IMR-90 (cell line): Measurements from ENCODE around the gene CEP170B. TPM values are rescaled to one million over a fixed set of nuclear protein-coding genes. Genes with fewer than 3 reads are reported as not detected.

Source experiments
- ATAC-seq: fragments of 200-7000 bp; cut with Tn5 transposase; 2 replicates; pipeline ENCODE4 v1.9.1; 2020; ENCODE audit warnings: low read depth, mild to moderate bottlenecking, moderate library complexity
- BruUV-seq: library from RNA; stranded (reverse); fragments of 400-500 nt; replicated peaks from 2 replicates; lab custom pipeline; 2021; lab: Mats Ljungman, UMichigan
- CTCF ChIA-PET: fragments of 300-600 bp; formaldehyde crosslinking; extraction: SDS; loops from one replicate; lab custom pipeline; 2021; ENCODE audit warnings: antibody characterized with exemption; lab: Yijun Ruan, JAX
- POLR2A ChIA-PET: fragments of 300-600 bp; sonication (Branson Sonifier 250); formaldehyde crosslinking; loops from one replicate; lab custom pipeline; 2022; ENCODE audit warnings: antibody characterized with exemption; ENCODE audit not compliant: unreplicated experiment; lab: Charles Lee
- DNase-seq: peaks from one replicate; pipeline ENCODE4 v3.0.0; 2013
- H2AFZ ChIP-seq: replicated peaks from 2 replicates; pipeline ENCODE3; 2013; ENCODE audit warnings: low read length, mild to moderate bottlenecking; ENCODE audit not compliant: poor library complexity
- H2AK5ac ChIP-seq: 2 replicates; pipeline ENCODE4 v1.6.1; 2013; ENCODE audit warnings: low read depth, low read length, inconsistent platforms
- H2AK9ac ChIP-seq: replicated peaks from 2 replicates; pipeline ENCODE3; 2013; ENCODE audit warnings: mild to moderate bottlenecking, low read depth, low read length, moderate library complexity; ENCODE audit not compliant: poor library complexity
- H2BK120ac ChIP-seq: 2 replicates; pipeline ENCODE4 v1.6.1; 2013; ENCODE audit warnings: low read depth, low read length, inconsistent platforms
- H2BK15ac ChIP-seq: 3 replicates; pipeline ENCODE4 v1.6.1; 2013; ENCODE audit warnings: low read depth, low read length, inconsistent platforms
- H2BK20ac ChIP-seq: 2 replicates; pipeline ENCODE4 v1.6.1; 2013; ENCODE audit warnings: low read depth, mild to moderate bottlenecking, inconsistent platforms, low read length, moderate library complexity
- H2BK5ac ChIP-seq: 2 replicates; pipeline ENCODE4 v1.6.1; 2013; ENCODE audit warnings: mild to moderate bottlenecking, low read depth, low read length, inconsistent platforms; ENCODE audit not compliant: poor library complexity, severe bottlenecking
- H3K14ac ChIP-seq: replicated peaks from 2 replicates; pipeline ENCODE4 v1.6.1; 2013; ENCODE audit warnings: low read depth, low read length, inconsistent platforms
- H3K18ac ChIP-seq: 2 replicates; pipeline ENCODE4 v1.6.1; 2013; ENCODE audit warnings: low read depth, low read length, control low read depth
- H3K23ac ChIP-seq: 2 replicates; pipeline ENCODE4 v1.6.1; 2013; ENCODE audit warnings: low read depth, low read length, inconsistent platforms
- H3K27ac ChIP-seq: 2 replicates; pipeline ENCODE4 v1.5.1; 2013; ENCODE audit warnings: mild to moderate bottlenecking, control low read depth, low read length; ENCODE audit not compliant: insufficient read depth
- H3K27me3 ChIP-seq: 2 replicates; pipeline ENCODE4 v1.6.1; 2013; ENCODE audit warnings: low read length; ENCODE audit not compliant: control insufficient read depth, insufficient read depth
- H3K36me3 ChIP-seq: 2 replicates; pipeline ENCODE4 v1.6.1; 2013; ENCODE audit warnings: low read length, mixed read lengths; ENCODE audit not compliant: control insufficient read depth, insufficient read depth
- H3K4ac ChIP-seq: 2 replicates; pipeline ENCODE4 v1.6.1; 2013; ENCODE audit warnings: low read depth, low read length, inconsistent platforms
- H3K4me1 ChIP-seq: 2 replicates; pipeline ENCODE4 v1.6.1; 2013; ENCODE audit warnings: low read length, mixed read lengths; ENCODE audit not compliant: control insufficient read depth, insufficient read depth
- H3K4me2 ChIP-seq: 2 replicates; pipeline ENCODE4 v1.6.1; 2013; ENCODE audit warnings: low read depth, mild to moderate bottlenecking, control low read depth, low read length, moderate library complexity
- H3K4me3 ChIP-seq: 2 replicates; pipeline ENCODE4 v1.5.1; 2013; ENCODE audit warnings: low read depth, mild to moderate bottlenecking, control low read depth, low read length, moderate library complexity; ENCODE audit not compliant: insufficient read depth
- H3K56ac ChIP-seq: 2 replicates; pipeline ENCODE4 v1.6.1; 2013; ENCODE audit warnings: low read length, inconsistent platforms; ENCODE audit not compliant: insufficient read depth; ENCODE audit errors: extremely low read depth
- H3K79me1 ChIP-seq, 2 experiments: 2 replicates each; pipeline ENCODE4 v1.6.1; 2013; ENCODE audit warnings: low read length in 2 of 2, inconsistent platforms in 1 of 2, low read depth in 1 of 2
- H3K9ac ChIP-seq: 2 replicates; pipeline ENCODE4 v1.6.1; 2013; ENCODE audit warnings: low read depth, low read length, control low read depth
- H3K9me1 ChIP-seq: 2 replicates; pipeline ENCODE4 v1.6.1; 2013; ENCODE audit warnings: low read length, inconsistent platforms; ENCODE audit not compliant: insufficient read depth
- H3K9me3 ChIP-seq: 2 replicates; pipeline ENCODE4 v1.6.1; 2013; ENCODE audit warnings: low read length; ENCODE audit not compliant: control insufficient read depth, insufficient read depth
- H4K20me1 ChIP-seq: 2 replicates; pipeline ENCODE4 v1.6.1; 2013; ENCODE audit warnings: low read length, inconsistent platforms; ENCODE audit not compliant: insufficient read depth
- H4K5ac ChIP-seq: 2 replicates; pipeline ENCODE4 v1.6.1; 2013; ENCODE audit warnings: mild to moderate bottlenecking, low read depth, low read length, control low read depth
- H4K8ac ChIP-seq, 2 experiments: 2 replicates each; pipeline ENCODE4 v1.6.1; 2013; ENCODE audit warnings: low read depth in 2 of 2, low read length in 2 of 2, control low read depth in 1 of 2, inconsistent platforms in 1 of 2
- H4K91ac ChIP-seq: 2 replicates; pipeline ENCODE4 v1.6.1; 2013; ENCODE audit warnings: low read depth, low read length, inconsistent platforms; ENCODE audit not compliant: insufficient read depth
- BHLHE40 ChIP-seq: fragments of 150-350 bp; IDR thresholded peaks from 2 replicates; pipeline ENCODE4 v1.6.1; 2016; ENCODE audit warnings: mild to moderate bottlenecking, low read depth, low read length
- CHD1 ChIP-seq: IDR thresholded peaks from 2 replicates; pipeline ENCODE4 v1.6.1; 2012; ENCODE audit warnings: low read depth, low read length, improper control_type of control experiment
- CTCF ChIP-seq: conservative IDR thresholded peaks from 2 replicates; pipeline ENCODE4 v1.5.1; 2012; ENCODE audit warnings: mild to moderate bottlenecking, low read depth, low read length, improper control_type of control experiment
- MAFK ChIP-seq: IDR thresholded peaks from 2 replicates; pipeline ENCODE4 v1.6.1; 2012; ENCODE audit warnings: low read depth, low read length, improper control_type of control experiment
- MAZ ChIP-seq: IDR thresholded peaks from 2 replicates; pipeline ENCODE4 v1.6.1; 2012; ENCODE audit warnings: low read depth, mild to moderate bottlenecking, low read length, improper control_type of control experiment, moderate library complexity, borderline replicate concordance
- MXI1 ChIP-seq: IDR thresholded peaks from 2 replicates; pipeline ENCODE4 v1.6.1; 2012; ENCODE audit warnings: low read depth, mild to moderate bottlenecking, low read length, moderate library complexity, borderline replicate concordance
- RAD21 ChIP-seq: IDR thresholded peaks from 2 replicates; pipeline ENCODE4 v1.6.1; 2012; ENCODE audit warnings: low read length, improper control_type of control experiment
- USF2 ChIP-seq: fragments of 150-350 bp; IDR thresholded peaks from 2 replicates; pipeline ENCODE4 v1.6.1; 2017; ENCODE audit warnings: mild to moderate bottlenecking, antibody characterized with exemption, low read length, low read depth
- dilution Hi-C: fragments of 300-500 bp; cut with HindIII; formaldehyde crosslinking; loops from one replicate; pipeline ENCODE4 v1.14.3; 2018; ENCODE audit warnings: low sequenced_read_pairs; ENCODE audit not compliant: unreplicated experiment
- in situ Hi-C: fragments of 300-500 bp; cut with MboI; formaldehyde crosslinking; loops from 3 replicates; pipeline ENCODE4 v1.14.3; 2019; ENCODE audit warnings: low sequenced_read_pairs, inconsistent platforms, mixed read lengths
- intact Hi-C: fragments of 100-400 bp; cut with micrococcal nuclease; formaldehyde crosslinking; loops from 2 replicates; pipeline ENCODE4 v1.10.0; 2022
- polyA plus RNA-seq, 3 experiments: library from polyadenylated mRNA; depleted of rRNA; stranded (reverse); fragments of >200 nt; gene quantifications; 2 replicates each; pipeline ENCODE4 v1.2.3, GENCODE V29; 2012; ENCODE audit warnings: low replicate concordance in 1 of 3
- total RNA-seq: library from RNA; depleted of rRNA; stranded (reverse); fragments of >200 nt; gene quantifications from 2 replicates; pipeline ENCODE4 v1.2.3, GENCODE V29; 2012

The CEP170B gene
- total and polyA plus RNA-seq, 2 of the 4 experiments (the other 2 are of a cell fraction): 3.6 to 13.1 TPM

GRCh38 chr14:104860414-104860813 is 4.7 kb upstream of the CEP170B start:
- Histone ChIP-seq H3K56ac (no peak overlapping the region), H3K79me1 (no peaks in the 10 kb centered on the region), H3K18ac (no peak overlapping the region), H2AK5ac (no peak overlapping the region), H2BK15ac (no peak overlapping the region), H3K4me2 (no peak overlapping the region), H2AK9ac (no peak overlapping the region), H4K5ac (no peak overlapping the region), H3K4ac (no peak overlapping the region), H3K9me1 (no peaks in the 10 kb centered on the region), H3K14ac (no peak overlapping the region), H4K91ac (no peak overlapping the region), H2BK20ac (no peak overlapping the region), H3K36me3 (no peaks in the 10 kb centered on the region), H3K4me3 (no peak overlapping the region), H3K9ac (no peak overlapping the region), H3K9me3 (peaks cover 4% of the 10 kb centered on the region; the same call in 1 of the 2 replicates), H3K27me3 (peaks cover 38% of the 10 kb centered on the region), H2BK5ac (no peak overlapping the region), H3K4me1 (0 out of 2 replicates have a peak, but pooled peaks cover 2% of the 10 kb centered on the region), H3K23ac (no peak overlapping the region), H2BK120ac (no peak overlapping the region), H3K27ac (no peak overlapping the region), H4K20me1 (no peaks in the 10 kb centered on the region), H4K8ac (no peak overlapping the region), H2AFZ (no peak overlapping the region)
- intact Hi-C loops (no loop called here), in situ Hi-C loops (no loop called here), dilution Hi-C loops (no loop called here)
- BruUV-seq: no TSS peak
- ChIA-PET POLR2A (no interaction called here), CTCF (no interaction called here)
- TF ChIP-seq MXI1 (no peak), CHD1 (no peak), RAD21 (no peak), CTCF (no peak), MAZ (no peak), USF2 (no peak), BHLHE40 (no peak), MAFK (no peak)
- ATAC-seq (no peak), DNase-seq (no peak)
